Caco-2 (cell line): Measurements from ENCODE around the gene CDC42BPB. TPM values are rescaled to one million over a fixed set of nuclear protein-coding genes. Genes with fewer than 3 reads are reported as not detected.

ENCODE experiments used
- BruUV-seq: library from RNA; stranded (reverse); fragments of 400-500 nt; replicated peaks from 2 replicates; lab custom pipeline; 2021; lab: Mats Ljungman, UMichigan
- CTCF ChIA-PET: fragments of 300-600 bp; sonication (Branson Sonifier 250); formaldehyde crosslinking; loops from one replicate; lab custom pipeline; 2022; ENCODE audit warnings: antibody characterized with exemption; lab: Charles Lee
- POLR2A ChIA-PET: fragments of 300-600 bp; sonication (Branson Sonifier 250); formaldehyde crosslinking; loops from one replicate; lab custom pipeline; 2022; ENCODE audit warnings: antibody characterized with exemption; lab: Charles Lee
- DNase-seq, 2 experiments: peaks; one replicate each; pipeline versions ENCODE4 v3.0.0 to v3.0.0-alpha.2; 2020 to 2022
- H3K27me3 ChIP-seq: replicated peaks from 2 replicates; pipeline ENCODE4 v1.6.0; 2011; ENCODE audit warnings: low read length; ENCODE audit not compliant: control insufficient read depth, insufficient read depth
- H3K36me3 ChIP-seq: 2 replicates; pipeline ENCODE4 v1.5.1; 2011; ENCODE audit warnings: low read length; ENCODE audit not compliant: control insufficient read depth, insufficient read depth
- H3K4me1 ChIP-seq: fragments of 250-450 bp; sonication (Bioruptor Pico); 2 replicates; pipeline ENCODE4 v1.5.1; 2020; ENCODE audit warnings: mild to moderate bottlenecking
- H3K4me3 ChIP-seq: 2 replicates; pipeline ENCODE4 v1.5.1; 2011; ENCODE audit warnings: low read depth, mild to moderate bottlenecking, control low read depth, low read length
- H3K9me3 ChIP-seq: fragments of 250-450 bp; sonication (Bioruptor Pico); 2 replicates; pipeline ENCODE4 v1.5.1; 2020; ENCODE audit warnings: mild to moderate bottlenecking, moderate library complexity
- H3K27ac Mint-ChIP-seq: one replicate; pipeline ENCODE4 v1.8.0; 2022; ENCODE audit warnings: mixed read lengths; ENCODE audit not compliant: unreplicated experiment
- H3K27me3 Mint-ChIP-seq: one replicate; pipeline ENCODE4 v1.8.0; 2022; ENCODE audit warnings: mixed read lengths; ENCODE audit not compliant: insufficient read depth, unreplicated experiment
- H3K36me3 Mint-ChIP-seq: one replicate; pipeline ENCODE4 v1.8.0; 2022; ENCODE audit warnings: mild to moderate bottlenecking, mixed read lengths; ENCODE audit not compliant: insufficient read depth, unreplicated experiment
- H3K4me1 Mint-ChIP-seq: one replicate; pipeline ENCODE4 v1.8.0; 2022; ENCODE audit warnings: low read depth, mixed read lengths; ENCODE audit not compliant: unreplicated experiment
- H3K4me3 Mint-ChIP-seq: one replicate; pipeline ENCODE4 v1.8.0; 2022; ENCODE audit warnings: mild to moderate bottlenecking, moderate library complexity, mixed read lengths; ENCODE audit not compliant: unreplicated experiment
- H3K9me3 Mint-ChIP-seq: one replicate; pipeline ENCODE4 v1.8.0; 2022; ENCODE audit warnings: mixed read lengths; ENCODE audit not compliant: unreplicated experiment
- intact Hi-C: fragments of 100-400 bp; cut with micrococcal nuclease; formaldehyde crosslinking; loops from one replicate; pipeline ENCODE4 v1.10.0; 2022; ENCODE audit not compliant: unreplicated experiment
- total RNA-seq: library from RNA; stranded (reverse); gene quantifications from 2 replicates; pipeline ENCODE4 v1.2.3, GENCODE V29; 2022
- TF ChIP-seq, protein P1 (sequence below), 2 experiments: fragments of 200-600 bp in 1 of 2; IDR thresholded peaks; 1 replicate in 1 of 2; 2 replicates in 1 of 2; pipeline versions ENCODE4 v1.5.1 to v1.8.0; 2011 to 2022; ENCODE audit warnings: antibody characterized with exemption in 1 of 2, control low read depth in 1 of 2, inconsistent platforms in 1 of 2, low read depth in 1 of 2, low read length in 1 of 2, mild to moderate bottlenecking in 1 of 2, moderate library complexity in 1 of 2; ENCODE audit not compliant: insufficient read depth in 1 of 2, severe bottlenecking in 1 of 2, unreplicated experiment in 1 of 2

The CDC42BPB gene
- total RNA-seq, 1 experiment from 2014 or later, result 55.1 TPM

DNA sequence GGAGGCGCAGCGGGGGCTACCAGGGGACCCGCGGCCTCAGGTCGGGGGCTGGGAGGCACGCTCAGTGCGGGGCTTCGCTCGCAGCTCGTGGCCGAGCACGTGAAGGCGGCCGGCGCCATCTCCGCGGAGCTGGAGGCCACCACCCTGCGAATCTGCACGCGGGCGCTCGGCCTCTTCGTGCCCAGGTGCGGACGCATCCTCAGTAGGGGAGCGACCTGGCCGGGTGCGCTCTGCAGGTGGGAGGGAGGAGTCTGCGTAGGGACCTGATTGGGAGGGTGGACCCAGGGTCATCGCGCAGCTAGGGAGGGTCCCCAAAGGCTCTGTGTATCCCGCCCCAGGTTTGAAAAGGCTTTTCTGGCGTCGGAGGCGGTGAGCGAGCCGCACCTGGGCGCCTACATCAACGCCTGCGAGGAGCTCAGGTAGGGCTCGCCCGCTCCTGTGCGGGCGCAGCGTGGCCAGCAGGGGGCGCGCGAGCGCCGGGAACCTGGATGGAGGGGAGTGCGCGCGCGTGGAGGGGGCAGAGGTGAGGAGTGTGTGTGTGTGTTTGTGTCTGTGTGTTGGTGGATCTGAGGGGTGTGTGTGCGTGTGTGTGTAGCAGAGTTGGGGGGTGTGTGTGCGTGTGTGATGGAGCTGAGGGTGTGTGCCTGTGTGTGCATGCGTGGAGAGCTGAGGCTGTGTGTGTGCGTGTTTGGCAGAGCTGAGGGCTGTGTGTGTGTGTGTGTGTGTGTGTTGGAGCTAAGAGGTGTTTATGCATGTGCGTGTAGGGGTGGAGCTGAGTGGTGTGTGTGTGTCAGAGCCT is 47.5 kb upstream of the CDC42BPB start:
- Mint-ChIP-seq H3K4me1 (peaks cover 10% of the 10 kb centered on the region), H3K9me3 (no peaks in the 10 kb centered on the region), H3K36me3 (peaks cover 13% of the 10 kb centered on the region), H3K4me3 (peak overlapping the region; percentile 50), H3K27me3 (no peaks in the 10 kb centered on the region), H3K27ac (no peak overlapping the region)
- H3K4me3 ChIP-seq, result peak overlapping the region; percentile 42
- peaks cover 37% of the 10 kb centered on the region for H3K4me1 ChIP-seq
- POLR2A ChIA-PET, result interaction anchor here (0.6 to 1.3 kb wide), 2 partner anchors 10 to 229 kb away, joined by 4 to 5 read pairs; partner anchors contain the start of gene EIF5
- no peaks in the 10 kb centered on the region for H3K36me3 ChIP-seq
- H3K9me3 ChIP-seq, result no peaks in the 10 kb centered on the region
- H3K27me3 ChIP-seq, result no peaks in the 10 kb centered on the region
- CTCF ChIA-PET, result interaction anchor here (0.6 to 2.8 kb wide), 33 partner anchors 10 to 286 kb away, joined by 3 to 35 read pairs (median 5); partner anchors contain the start of genes EIF5, EXOC3L4, LBHD2 and TNFAIP2
- intact Hi-C loops, result loop anchor here (1.0 to 2.0 kb wide), 4 partner anchors 27 to 188 kb away; no protein-coding TSS in a partner anchor
- TF ChIP-seq, protein P1, sequence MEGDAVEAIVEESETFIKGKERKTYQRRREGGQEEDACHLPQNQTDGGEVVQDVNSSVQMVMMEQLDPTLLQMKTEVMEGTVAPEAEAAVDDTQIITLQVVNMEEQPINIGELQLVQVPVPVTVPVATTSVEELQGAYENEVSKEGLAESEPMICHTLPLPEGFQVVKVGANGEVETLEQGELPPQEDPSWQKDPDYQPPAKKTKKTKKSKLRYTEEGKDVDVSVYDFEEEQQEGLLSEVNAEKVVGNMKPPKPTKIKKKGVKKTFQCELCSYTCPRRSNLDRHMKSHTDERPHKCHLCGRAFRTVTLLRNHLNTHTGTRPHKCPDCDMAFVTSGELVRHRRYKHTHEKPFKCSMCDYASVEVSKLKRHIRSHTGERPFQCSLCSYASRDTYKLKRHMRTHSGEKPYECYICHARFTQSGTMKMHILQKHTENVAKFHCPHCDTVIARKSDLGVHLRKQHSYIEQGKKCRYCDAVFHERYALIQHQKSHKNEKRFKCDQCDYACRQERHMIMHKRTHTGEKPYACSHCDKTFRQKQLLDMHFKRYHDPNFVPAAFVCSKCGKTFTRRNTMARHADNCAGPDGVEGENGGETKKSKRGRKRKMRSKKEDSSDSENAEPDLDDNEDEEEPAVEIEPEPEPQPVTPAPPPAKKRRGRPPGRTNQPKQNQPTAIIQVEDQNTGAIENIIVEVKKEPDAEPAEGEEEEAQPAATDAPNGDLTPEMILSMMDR (IDR thresholded peaks at IDR 0.05; ENCODE audit: insufficient read depth in 1 of 2, low read depth in 1 of 2, low read length in 1 of 2, severe bottlenecking in 1 of 2, unreplicated experiment in 1 of 2), result peak; percentile 95 to 98
- peak; percentile 77 to 86 for DNase-seq
- no TSS peak for BruUV-seq

DNA sequence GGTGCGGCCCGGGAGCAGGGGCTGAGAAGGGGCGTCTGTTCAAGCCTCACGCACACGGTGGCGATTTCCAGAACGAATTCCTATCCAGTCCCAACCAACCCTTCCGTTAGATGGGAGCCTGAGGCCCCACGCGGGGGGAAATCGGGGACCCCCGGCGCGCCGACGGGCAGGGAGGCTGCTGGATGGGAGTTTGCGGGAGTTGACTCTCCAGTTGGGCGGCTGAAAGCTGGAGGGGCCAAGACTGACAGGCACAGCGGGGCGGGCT is 47.0 kb upstream of the CDC42BPB start:
- H3K9me3 ChIP-seq, result no peaks in the 10 kb centered on the region
- H3K27me3 Mint-ChIP-seq, result no peaks in the 10 kb centered on the region
- CTCF ChIA-PET, result interaction anchor here (0.6 to 2.8 kb wide), 31 partner anchors 10 to 287 kb away, joined by 3 to 35 read pairs (median 6); partner anchors contain the start of genes EIF5, EXOC3L4, LBHD2 and TNFAIP2
- peaks cover 40% of the 10 kb centered on the region for H3K4me1 ChIP-seq
- TF ChIP-seq, protein P1 (IDR thresholded peaks at IDR 0.05; ENCODE audit: insufficient read depth in 1 of 2, low read depth in 1 of 2, low read length in 1 of 2, severe bottlenecking in 1 of 2, unreplicated experiment in 1 of 2), result no peak
- no TSS peak for BruUV-seq
- no peaks in the 10 kb centered on the region for H3K27me3 ChIP-seq
- no peak overlapping the region for H3K27ac Mint-ChIP-seq
- no peak for DNase-seq
- H3K36me3 Mint-ChIP-seq, result peaks cover 13% of the 10 kb centered on the region
- H3K4me3 Mint-ChIP-seq, result peak overlapping the region; percentile 50
- POLR2A ChIA-PET, result interaction anchor here (1.1 to 1.3 kb wide), 2 partner anchors 10 to 230 kb away, joined by 4 to 5 read pairs; partner anchors contain the start of genes EIF5 and EXOC3L4
- H3K9me3 Mint-ChIP-seq, result no peaks in the 10 kb centered on the region
- no peaks in the 10 kb centered on the region for H3K36me3 ChIP-seq
- intact Hi-C loops, result loop anchor here (2.0 kb wide), 2 partner anchors 82 to 180 kb away; no protein-coding TSS in a partner anchor
- H3K4me3 ChIP-seq, result peak overlapping the region; percentile 42
- peaks cover 10% of the 10 kb centered on the region for H3K4me1 Mint-ChIP-seq
